HL-60 (cell line): ENCODE data around the gene CD300LB.

Experiments
- GABPA ChIP-seq: IDR thresholded peaks from 2 replicates; pipeline ENCODE4 v1.6.1; 2012; ENCODE audit warnings: low read depth
- POLR2AphosphoS5 ChIP-seq: IDR thresholded peaks from 2 replicates; pipeline ENCODE4 v1.6.1; 2012; ENCODE audit warnings: low read depth
- SPI1 ChIP-seq: IDR thresholded peaks from 2 replicates; pipeline ENCODE4 v1.6.1; 2012; ENCODE audit warnings: low read depth, mild to moderate bottlenecking, borderline replicate concordance
- TF ChIP-seq, protein P1 (sequence below): IDR thresholded peaks from one replicate; pipeline ENCODE4 v1.5.1; 2011; ENCODE audit warnings: low read length, control low read depth, inconsistent platforms; ENCODE audit not compliant: insufficient read depth
- TF ChIP-seq, protein P2 (sequence below): IDR thresholded peaks from 2 replicates; pipeline ENCODE4 v1.6.1; 2012; ENCODE audit warnings: low read depth; ENCODE audit not compliant: insufficient replicate concordance

GRCh38 chr17:74541176-74542111 lies 10.2 kb upstream of the CD300LB start:
- TF ChIP-seq, protein P1, sequence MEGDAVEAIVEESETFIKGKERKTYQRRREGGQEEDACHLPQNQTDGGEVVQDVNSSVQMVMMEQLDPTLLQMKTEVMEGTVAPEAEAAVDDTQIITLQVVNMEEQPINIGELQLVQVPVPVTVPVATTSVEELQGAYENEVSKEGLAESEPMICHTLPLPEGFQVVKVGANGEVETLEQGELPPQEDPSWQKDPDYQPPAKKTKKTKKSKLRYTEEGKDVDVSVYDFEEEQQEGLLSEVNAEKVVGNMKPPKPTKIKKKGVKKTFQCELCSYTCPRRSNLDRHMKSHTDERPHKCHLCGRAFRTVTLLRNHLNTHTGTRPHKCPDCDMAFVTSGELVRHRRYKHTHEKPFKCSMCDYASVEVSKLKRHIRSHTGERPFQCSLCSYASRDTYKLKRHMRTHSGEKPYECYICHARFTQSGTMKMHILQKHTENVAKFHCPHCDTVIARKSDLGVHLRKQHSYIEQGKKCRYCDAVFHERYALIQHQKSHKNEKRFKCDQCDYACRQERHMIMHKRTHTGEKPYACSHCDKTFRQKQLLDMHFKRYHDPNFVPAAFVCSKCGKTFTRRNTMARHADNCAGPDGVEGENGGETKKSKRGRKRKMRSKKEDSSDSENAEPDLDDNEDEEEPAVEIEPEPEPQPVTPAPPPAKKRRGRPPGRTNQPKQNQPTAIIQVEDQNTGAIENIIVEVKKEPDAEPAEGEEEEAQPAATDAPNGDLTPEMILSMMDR, result no peak
- TF ChIP-seq SPI1, result no peak
- no peak for TF ChIP-seq POLR2AphosphoS5
- no peak for TF ChIP-seq GABPA
- TF ChIP-seq, protein P2, sequence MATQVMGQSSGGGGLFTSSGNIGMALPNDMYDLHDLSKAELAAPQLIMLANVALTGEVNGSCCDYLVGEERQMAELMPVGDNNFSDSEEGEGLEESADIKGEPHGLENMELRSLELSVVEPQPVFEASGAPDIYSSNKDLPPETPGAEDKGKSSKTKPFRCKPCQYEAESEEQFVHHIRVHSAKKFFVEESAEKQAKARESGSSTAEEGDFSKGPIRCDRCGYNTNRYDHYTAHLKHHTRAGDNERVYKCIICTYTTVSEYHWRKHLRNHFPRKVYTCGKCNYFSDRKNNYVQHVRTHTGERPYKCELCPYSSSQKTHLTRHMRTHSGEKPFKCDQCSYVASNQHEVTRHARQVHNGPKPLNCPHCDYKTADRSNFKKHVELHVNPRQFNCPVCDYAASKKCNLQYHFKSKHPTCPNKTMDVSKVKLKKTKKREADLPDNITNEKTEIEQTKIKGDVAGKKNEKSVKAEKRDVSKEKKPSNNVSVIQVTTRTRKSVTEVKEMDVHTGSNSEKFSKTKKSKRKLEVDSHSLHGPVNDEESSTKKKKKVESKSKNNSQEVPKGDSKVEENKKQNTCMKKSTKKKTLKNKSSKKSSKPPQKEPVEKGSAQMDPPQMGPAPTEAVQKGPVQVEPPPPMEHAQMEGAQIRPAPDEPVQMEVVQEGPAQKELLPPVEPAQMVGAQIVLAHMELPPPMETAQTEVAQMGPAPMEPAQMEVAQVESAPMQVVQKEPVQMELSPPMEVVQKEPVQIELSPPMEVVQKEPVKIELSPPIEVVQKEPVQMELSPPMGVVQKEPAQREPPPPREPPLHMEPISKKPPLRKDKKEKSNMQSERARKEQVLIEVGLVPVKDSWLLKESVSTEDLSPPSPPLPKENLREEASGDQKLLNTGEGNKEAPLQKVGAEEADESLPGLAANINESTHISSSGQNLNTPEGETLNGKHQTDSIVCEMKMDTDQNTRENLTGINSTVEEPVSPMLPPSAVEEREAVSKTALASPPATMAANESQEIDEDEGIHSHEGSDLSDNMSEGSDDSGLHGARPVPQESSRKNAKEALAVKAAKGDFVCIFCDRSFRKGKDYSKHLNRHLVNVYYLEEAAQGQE, result no peak
